ENCODE data around the gene QSER1.

- TF ChIP-seq POLR2A (IDR thresholded peaks at IDR 0.05; ENCODE audit: borderline replicate concordance, extremely low read depth, insufficient read depth, insufficient read length) (no peak), POLR2AphosphoS5 (IDR thresholded peaks at IDR 0.05; ENCODE audit: low read depth, low read length) (no peak), TCF7L2 (IDR thresholded peaks at IDR 0.05; ENCODE audit: borderline replicate concordance, extremely low read depth, insufficient read depth, insufficient read length) (no peak), CTCF (IDR thresholded peaks at IDR 0.05 in 2 of 3, conservative IDR thresholded peaks at IDR 0.05 in 1 of 3; ENCODE audit: borderline replicate concordance in 1 of 3, insufficient read depth in 1 of 3, low read depth in 2 of 3, low read length in 2 of 3) (no peak), MAX (IDR thresholded peaks at IDR 0.05) (no peak), ZFX (IDR thresholded peaks at IDR 0.05) (no peak), EZH2 (IDR thresholded peaks at IDR 0.05) (no peak), SIN3A (IDR thresholded peaks at IDR 0.05; ENCODE audit: low read depth) (no peak), CEBPB (IDR thresholded peaks at IDR 0.05; ENCODE audit: low read depth) (no peak), JUND (IDR thresholded peaks at IDR 0.05) (no peak), EZH2phosphoT487 (IDR thresholded peaks at IDR 0.05; ENCODE audit: borderline replicate concordance) (no peak), REST (IDR thresholded peaks at IDR 0.05; ENCODE audit: low read depth) (no peak)
Observed at GRCh38 chr11:32888805-32889204, 3.8 kb upstream of the QSER1 start.
